Right hindlimb (tissue), 1 donor: ENCODE measurements around the gene DIAPH2.

Source experiments
- DNase-seq: peaks from one replicate; pipeline ENCODE4 v3.0.0-alpha.2; 2018

The DIAPH2 gene

GRCh38 chrX:96982161-96982560 lies 297.5 kb downstream of the DIAPH2 start:
- no peak for DNase-seq

- no peak for DNase-seq
Measured at GRCh38 chrX:96984538-96984937, 299.9 kb downstream of the DIAPH2 start.

GRCh38 chrX:96985046-96985445 lies 300.4 kb downstream of the DIAPH2 start:
- DNase-seq: no peak

GRCh38 chrX:96987228-96987627 lies 302.6 kb downstream of the DIAPH2 start:
- no peak for DNase-seq

- DNase-seq: no peak
Measured at GRCh38 chrX:96989830-96990571, 305.4 kb downstream of the DIAPH2 start.

- no peak for DNase-seq
Measured at GRCh38 chrX:96994093-96994492, 309.5 kb downstream of the DIAPH2 start.

- DNase-seq: no peak
Measured at GRCh38 chrX:96997196-96997595, 312.6 kb downstream of the DIAPH2 start.

- DNase-seq: no peak
Measured at GRCh38 chrX:97000682-97001368, 316.2 kb downstream of the DIAPH2 start.

- no peak for DNase-seq
Measured at GRCh38 chrX:97006167-97006566, 321.5 kb downstream of the DIAPH2 start.

GRCh38 chrX:97009391-97009790 lies 324.7 kb downstream of the DIAPH2 start:
- DNase-seq: no peak

- DNase-seq: no peak
Measured at GRCh38 chrX:97011540-97011939, 326.9 kb downstream of the DIAPH2 start.

- DNase-seq: no peak
Measured at GRCh38 chrX:97016106-97016505, 331.5 kb downstream of the DIAPH2 start.

GRCh38 chrX:97021680-97022079 lies 337.0 kb downstream of the DIAPH2 start:
- DNase-seq: no peak

- no peak for DNase-seq
Measured at GRCh38 chrX:97026406-97026805, 341.8 kb downstream of the DIAPH2 start.

- no peak for DNase-seq
Measured at GRCh38 chrX:97027384-97027922, 342.8 kb downstream of the DIAPH2 start.

GRCh38 chrX:97030463-97030862 lies 345.8 kb downstream of the DIAPH2 start:
- DNase-seq: no peak

- no peak for DNase-seq
Measured at GRCh38 chrX:97030947-97031346, 346.3 kb downstream of the DIAPH2 start.

GRCh38 chrX:97039363-97040029 lies 354.9 kb downstream of the DIAPH2 start:
- DNase-seq: no peak

GRCh38 chrX:97045470-97045869 lies 360.8 kb downstream of the DIAPH2 start:
- DNase-seq: no peak

- no peak for DNase-seq
Measured at GRCh38 chrX:97046867-97047266, 362.2 kb downstream of the DIAPH2 start.

- DNase-seq: no peak
Measured at GRCh38 chrX:97050392-97050791, 365.8 kb downstream of the DIAPH2 start.

- no peak for DNase-seq
Measured at GRCh38 chrX:97057349-97057909, 372.8 kb downstream of the DIAPH2 start.

- no peak for DNase-seq
Measured at GRCh38 chrX:97060020-97060419, 375.4 kb downstream of the DIAPH2 start.
